Left forelimb (tissue), 1 donor: ENCODE results near the gene TRIM58.

ENCODE experiments used
- DNase-seq: peaks from one replicate; pipeline ENCODE4 v3.0.0-alpha.2; 2018; ENCODE audit warnings: low spot score

Gene TRIM58

GRCh38 chr1:247857069-247857984 lies at the start of gene TRIM58:
Gene TRIM58, plus strand, starts transcription at chr1:247857187. Its CDS starts 60 bp downstream, at chr1:247857247.
- no peak for DNase-seq

GRCh38 chr1:247812637-247813036 lies 44.4 kb upstream of the TRIM58 start:
- no peak for DNase-seq

- DNase-seq = no peak
These were observed 34.9 kb upstream of the TRIM58 start for GRCh38 chr1:247822060-247822459.

- DNase-seq = no peak
These were observed 33.0 kb upstream of the TRIM58 start, which contains the start of gene OR14A16 for GRCh38 chr1:247824023-247824422. Gene OR14A16, minus strand, starts transcription at chr1:247824119. Its CDS starts 8,390 bp downstream, at chr1:247815729.

- no peak for DNase-seq
These were observed 31.6 kb upstream of the TRIM58 start for GRCh38 chr1:247825362-247825761.

GRCh38 chr1:247829656-247830055 lies 27.3 kb upstream of the TRIM58 start:
- no peak for DNase-seq

- DNase-seq = no peak
These were observed 23.4 kb upstream of the TRIM58 start for GRCh38 chr1:247833601-247834000.

GRCh38 chr1:247840818-247841217 lies 16.2 kb upstream of the TRIM58 start:
- no peak for DNase-seq

- no peak for DNase-seq
These were observed 15.2 kb upstream of the TRIM58 start, which contains the start of gene OR11L1 for GRCh38 chr1:247841796-247842195. Gene OR11L1, minus strand, starts transcription at chr1:247841896. Its CDS starts 0 bp downstream, at chr1:247841896.

GRCh38 chr1:247843411-247843810 lies 13.6 kb upstream of the TRIM58 start:
- DNase-seq = no peak

GRCh38 chr1:247845011-247845692 lies 11.8 kb upstream of the TRIM58 start:
- DNase-seq = no peak

GRCh38 chr1:247845693-247846017 lies 11.3 kb upstream of the TRIM58 start:
- no peak for DNase-seq

- DNase-seq = no peak
These were observed 8.6 kb upstream of the TRIM58 start for GRCh38 chr1:247848346-247848745.

- no peak for DNase-seq
These were observed 7.4 kb upstream of the TRIM58 start for GRCh38 chr1:247849616-247850015.

GRCh38 chr1:247854899-247855545 lies 2.0 kb upstream of the TRIM58 start:
- DNase-seq = no peak

- DNase-seq = no peak
These were observed 1.1 kb upstream of the TRIM58 start for GRCh38 chr1:247855911-247856310.

GRCh38 chr1:247857985-247858619 lies 1.1 kb downstream of the TRIM58 start:
- no peak for DNase-seq

- DNase-seq = no peak
These were observed 5.8 kb downstream of the TRIM58 start for GRCh38 chr1:247862756-247863155.

- no peak for DNase-seq
These were observed 7.7 kb downstream of the TRIM58 start for GRCh38 chr1:247864644-247865043.

- no peak for DNase-seq
These were observed 8.4 kb downstream of the TRIM58 start for GRCh38 chr1:247865416-247865815.

GRCh38 chr1:247883346-247883745 lies 26.4 kb downstream of the TRIM58 start:
- no peak for DNase-seq

GRCh38 chr1:247884797-247885413 lies 27.9 kb downstream of the TRIM58 start:
- DNase-seq = no peak
